Activated T-helper 1 cell treated with anti-CD3 and anti-CD28 coated beads, Interleukin-12 subunit alpha, Interleukin-12 subunit beta, Interleukin-2, Interleukin-4 antibody, amounts not matched to agents 30 ng/mL and 10 ng/mL and 1 ng/mL, durations not matched to agents 14 hours and 24 hours and 36 hours (primary cell): ENCODE results near the gene MAP3K6. TPM values are rescaled to one million over a fixed set of nuclear protein-coding genes. Genes with fewer than 3 reads are reported as not detected.

ENCODE experiments used
- DNase-seq: peaks from one replicate; pipeline ENCODE4 v3.0.0; 2021; ENCODE audit warnings: low spot score
- H3K27ac Mint-ChIP-seq: one replicate; pipeline ENCODE4 v1.8.0; 2021; ENCODE audit warnings: mild to moderate bottlenecking, mixed read lengths
- H3K27me3 Mint-ChIP-seq: one replicate; pipeline ENCODE4 v1.8.0; 2022; ENCODE audit warnings: mild to moderate bottlenecking, moderate library complexity, mixed read lengths; ENCODE audit not compliant: insufficient read depth
- H3K36me3 Mint-ChIP-seq: one replicate; pipeline ENCODE4 v1.8.0; 2021; ENCODE audit warnings: low read depth, mixed read lengths
- H3K4me1 Mint-ChIP-seq: one replicate; pipeline ENCODE4 v1.8.0; 2021; ENCODE audit warnings: low read depth, mixed read lengths
- H3K4me3 Mint-ChIP-seq: one replicate; pipeline ENCODE4 v1.8.0; 2021; ENCODE audit warnings: mild to moderate bottlenecking, moderate library complexity, mixed read lengths
- H3K9me3 Mint-ChIP-seq: one replicate; pipeline ENCODE4 v1.8.0; 2021; ENCODE audit warnings: mixed read lengths
- intact Hi-C: fragments of 100-400 bp; cut with micrococcal nuclease; formaldehyde crosslinking; loops from one replicate; pipeline ENCODE4 v1.15.1; 2024
- total RNA-seq: library from RNA; stranded (reverse); gene quantifications from 2 replicates; pipeline ENCODE4 v1.2.3, GENCODE V29; 2022

MAP3K6 gene
- total RNA-seq, 1 donor from 2014 or later, result 11.2 TPM

GRCh38 chr1:27403931-27404330 lies 37.2 kb upstream of the MAP3K6 start:
- intact Hi-C loops, result loop anchor here (1.0 kb wide), 1 partner anchor 202 kb away; no protein-coding TSS in a partner anchor
- Mint-ChIP-seq H3K9me3 (no peaks in the 10 kb centered on the region), H3K36me3 (peaks cover 23% of the 10 kb centered on the region), H3K4me1 (peaks cover 6% of the 10 kb centered on the region), H3K27me3 (no peaks in the 10 kb centered on the region), H3K4me3 (no peak overlapping the region), H3K27ac (peak overlapping the region; percentile 48)
- DNase-seq, result no peak

- Mint-ChIP-seq H3K9me3 (no peaks in the 10 kb centered on the region), H3K27me3 (no peaks in the 10 kb centered on the region), H3K27ac (no peak overlapping the region), H3K4me1 (peaks cover 6% of the 10 kb centered on the region), H3K36me3 (peaks cover 18% of the 10 kb centered on the region), H3K4me3 (no peak overlapping the region)
- intact Hi-C loops, result loop anchor here (1.0 kb wide), 1 partner anchor 203 kb away; no protein-coding TSS in a partner anchor
- DNase-seq, result no peak
Measured at GRCh38 chr1:27403065-27403726, 36.4 kb upstream of the MAP3K6 start.

GRCh38 chr1:27402349-27402754 lies 35.6 kb upstream of the MAP3K6 start:
- no peak for DNase-seq
- H3K27ac Mint-ChIP-seq, result no peak overlapping the region

GRCh38 chr1:27400963-27401341 lies 34.2 kb upstream of the MAP3K6 start:
- no peak for DNase-seq
- H3K36me3 Mint-ChIP-seq, result peaks cover 7% of the 10 kb centered on the region
- no peak overlapping the region for H3K4me3 Mint-ChIP-seq
- no peaks in the 10 kb centered on the region for H3K9me3 Mint-ChIP-seq
- peaks cover 6% of the 10 kb centered on the region for H3K4me1 Mint-ChIP-seq
- intact Hi-C loops, result no loop called here
- H3K27ac Mint-ChIP-seq, result no peak overlapping the region
- H3K27me3 Mint-ChIP-seq, result no peaks in the 10 kb centered on the region

More at GRCh38 chr1:27402349-27402754, 35.6 kb upstream of the MAP3K6 start:
- Mint-ChIP-seq H3K4me1 (peaks cover 6% of the 10 kb centered on the region), H3K9me3 (no peaks in the 10 kb centered on the region), H3K36me3 (peaks cover 11% of the 10 kb centered on the region), H3K4me3 (no peak overlapping the region), H3K27me3 (no peaks in the 10 kb centered on the region)
- intact Hi-C loops, result no loop called here

GRCh38 chr1:27400082-27400962 lies 33.6 kb upstream of the MAP3K6 start:
- H3K4me1 Mint-ChIP-seq, result peaks cover 6% of the 10 kb centered on the region
- no peaks in the 10 kb centered on the region for H3K27me3 Mint-ChIP-seq
- no peak for DNase-seq
- intact Hi-C loops, result no loop called here
- no peak overlapping the region for H3K4me3 Mint-ChIP-seq
- H3K27ac Mint-ChIP-seq, result no peak overlapping the region
- no peaks in the 10 kb centered on the region for H3K9me3 Mint-ChIP-seq
- peaks cover 7% of the 10 kb centered on the region for H3K36me3 Mint-ChIP-seq

GRCh38 chr1:27399251-27400025 lies 32.7 kb upstream of the MAP3K6 start:
- intact Hi-C loops, result loop anchor here (10.0 kb wide), 1 partner anchor 285 kb away; no protein-coding TSS in a partner anchor
- Mint-ChIP-seq H3K4me3 (no peak overlapping the region), H3K9me3 (no peaks in the 10 kb centered on the region), H3K4me1 (peaks cover 6% of the 10 kb centered on the region), H3K27me3 (no peaks in the 10 kb centered on the region), H3K27ac (no peak overlapping the region), H3K36me3 (peaks cover 6% of the 10 kb centered on the region)
- DNase-seq, result no peak

- H3K4me3 Mint-ChIP-seq, result no peak overlapping the region
- no peaks in the 10 kb centered on the region for H3K27me3 Mint-ChIP-seq
- H3K27ac Mint-ChIP-seq, result peak overlapping the region; percentile 43
- no peaks in the 10 kb centered on the region for H3K9me3 Mint-ChIP-seq
- DNase-seq, result no peak
- no peaks in the 10 kb centered on the region for H3K36me3 Mint-ChIP-seq
- H3K4me1 Mint-ChIP-seq, result no peaks in the 10 kb centered on the region
- intact Hi-C loops, result loop anchor here (10.0 kb wide), 1 partner anchor 284 kb away; no protein-coding TSS in a partner anchor
Measured at GRCh38 chr1:27398405-27399149, 31.8 kb upstream of the MAP3K6 start.

- Mint-ChIP-seq H3K9me3 (no peaks in the 10 kb centered on the region), H3K36me3 (no peaks in the 10 kb centered on the region), H3K27me3 (peaks cover 2% of the 10 kb centered on the region), H3K27ac (no peak overlapping the region), H3K4me3 (no peak overlapping the region), H3K4me1 (no peaks in the 10 kb centered on the region)
- DNase-seq, result no peak
- intact Hi-C loops, result loop anchor here (10.0 kb wide), 1 partner anchor 283 kb away; no protein-coding TSS in a partner anchor
Measured at GRCh38 chr1:27397749-27398148, 31.0 kb upstream of the MAP3K6 start.

GRCh38 chr1:27397110-27397509 lies 30.3 kb upstream of the MAP3K6 start:
- Mint-ChIP-seq H3K4me3 (no peak overlapping the region), H3K27ac (no peak overlapping the region), H3K9me3 (no peaks in the 10 kb centered on the region), H3K36me3 (no peaks in the 10 kb centered on the region), H3K4me1 (peaks cover 3% of the 10 kb centered on the region), H3K27me3 (peaks cover 3% of the 10 kb centered on the region)
- intact Hi-C loops, result loop anchor here (10.0 kb wide), 1 partner anchor 282 kb away; no protein-coding TSS in a partner anchor
- no peak for DNase-seq

- H3K27ac Mint-ChIP-seq, result no peak overlapping the region
Measured at GRCh38 chr1:27395441-27396195, 28.9 kb upstream of the MAP3K6 start.

GRCh38 chr1:27394925-27395324 lies 28.2 kb upstream of the MAP3K6 start:
- H3K4me3 Mint-ChIP-seq, result peak overlapping the region; percentile 11
- H3K27ac Mint-ChIP-seq, result no peak overlapping the region
- no peaks in the 10 kb centered on the region for H3K9me3 Mint-ChIP-seq
- DNase-seq, result no peak
- peaks cover 8% of the 10 kb centered on the region for H3K4me1 Mint-ChIP-seq
- H3K27me3 Mint-ChIP-seq, result peaks cover 7% of the 10 kb centered on the region
- no peaks in the 10 kb centered on the region for H3K36me3 Mint-ChIP-seq
- intact Hi-C loops, result loop anchor here (1.0 to 10.0 kb wide), 4 partner anchors 38 to 280 kb away; no protein-coding TSS in a partner anchor

More at GRCh38 chr1:27395441-27396195, 28.9 kb upstream of the MAP3K6 start:
- no peaks in the 10 kb centered on the region for H3K36me3 Mint-ChIP-seq
- H3K4me1 Mint-ChIP-seq, result peaks cover 8% of the 10 kb centered on the region
- H3K9me3 Mint-ChIP-seq, result no peaks in the 10 kb centered on the region
- peak; percentile 74 for DNase-seq
- intact Hi-C loops, result loop anchor here (1.0 to 10.0 kb wide), 4 partner anchors 38 to 281 kb away; no protein-coding TSS in a partner anchor
- H3K27me3 Mint-ChIP-seq, result peaks cover 5% of the 10 kb centered on the region
- H3K4me3 Mint-ChIP-seq, result no peak overlapping the region
